ENCODE results near the gene TNFAIP2. TPM values are rescaled to one million over a fixed set of nuclear protein-coding genes. Genes with fewer than 3 reads are reported as not detected.
"Not testable (repeated sequence)": the region's sequence is repeated elsewhere in the genome, so short reads cannot be mapped to it uniquely, and the experiment has no call there.

The TNFAIP2 gene
- total RNA-seq, 1 donor from 2014 or later, result 720 TPM

GRCh38 chr14:103155826-103156394 lies 32.6 kb downstream of the TNFAIP2 start:
- DNase-seq (ENCODE audit: low spot score), result no peak

GRCh38 chr14:103156651-103157378 lies 33.6 kb downstream of the TNFAIP2 start:
- DNase-seq (ENCODE audit: low spot score), result no peak

- no peak for DNase-seq (ENCODE audit: low spot score)
Measured at GRCh38 chr14:103157969-103158368, 34.7 kb downstream of the TNFAIP2 start.

- no peak for DNase-seq (ENCODE audit: low spot score)
Measured at GRCh38 chr14:103158688-103159087, 35.4 kb downstream of the TNFAIP2 start.

- no peak for DNase-seq (ENCODE audit: low spot score)
Measured at GRCh38 chr14:103160321-103161053, 37.2 kb downstream of the TNFAIP2 start.

GRCh38 chr14:103161054-103161397 lies 37.8 kb downstream of the TNFAIP2 start:
- no peak for DNase-seq (ENCODE audit: low spot score)

- DNase-seq (ENCODE audit: low spot score), result no peak
Measured at GRCh38 chr14:103163199-103163598, 39.9 kb downstream of the TNFAIP2 start.

GRCh38 chr14:103164006-103164405 lies 40.7 kb downstream of the TNFAIP2 start:
- no peak for DNase-seq (ENCODE audit: low spot score)

GRCh38 chr14:103164779-103165178 lies 41.5 kb downstream of the TNFAIP2 start:
- no peak for DNase-seq (ENCODE audit: low spot score)

- DNase-seq (ENCODE audit: low spot score), result no peak
Measured at GRCh38 chr14:103165323-103165722, 42.1 kb downstream of the TNFAIP2 start.

- no peak for DNase-seq (ENCODE audit: low spot score)
Measured at GRCh38 chr14:103169954-103170353, 46.7 kb downstream of the TNFAIP2 start.

GRCh38 chr14:103171206-103171605 lies 47.9 kb downstream of the TNFAIP2 start:
- DNase-seq (ENCODE audit: low spot score), result not testable (repeated sequence)

GRCh38 chr14:103172921-103173320 lies 49.7 kb downstream of the TNFAIP2 start:
- DNase-seq (ENCODE audit: low spot score), result no peak

GRCh38 chr14:103173887-103174286 lies 50.6 kb downstream of the TNFAIP2 start:
- DNase-seq (ENCODE audit: low spot score), result not testable (repeated sequence)

GRCh38 chr14:103176176-103176575 lies 52.9 kb downstream of the TNFAIP2 start:
- DNase-seq (ENCODE audit: low spot score), result not testable (repeated sequence)

GRCh38 chr14:103177376-103177775 lies 54.1 kb downstream of the TNFAIP2 start:
- DNase-seq (ENCODE audit: low spot score), result no peak

GRCh38 chr14:103178521-103178920 lies 55.3 kb downstream of the TNFAIP2 start:
- no peak for DNase-seq (ENCODE audit: low spot score)

GRCh38 chr14:103179094-103179493 lies 55.8 kb downstream of the TNFAIP2 start:
- DNase-seq (ENCODE audit: low spot score), result no peak

- no peak for DNase-seq (ENCODE audit: low spot score)
Measured at GRCh38 chr14:103180331-103180730, 57.1 kb downstream of the TNFAIP2 start.

- no peak for DNase-seq (ENCODE audit: low spot score)
Measured at GRCh38 chr14:103184046-103184445, 60.8 kb downstream of the TNFAIP2 start.

GRCh38 chr14:103185051-103186029 lies 62.1 kb downstream of the TNFAIP2 start:
- no peak for DNase-seq (ENCODE audit: low spot score)

All from ureter (tissue), 1 donor.